ENCODE measurements around the gene CORIN. TPM values are rescaled to one million over a fixed set of nuclear protein-coding genes. Genes with fewer than 3 reads are reported as not detected.

The CORIN gene
- total RNA-seq, 2 experiments from 2014 or later = 0.56 TPM; not detected in 1

DNA sequence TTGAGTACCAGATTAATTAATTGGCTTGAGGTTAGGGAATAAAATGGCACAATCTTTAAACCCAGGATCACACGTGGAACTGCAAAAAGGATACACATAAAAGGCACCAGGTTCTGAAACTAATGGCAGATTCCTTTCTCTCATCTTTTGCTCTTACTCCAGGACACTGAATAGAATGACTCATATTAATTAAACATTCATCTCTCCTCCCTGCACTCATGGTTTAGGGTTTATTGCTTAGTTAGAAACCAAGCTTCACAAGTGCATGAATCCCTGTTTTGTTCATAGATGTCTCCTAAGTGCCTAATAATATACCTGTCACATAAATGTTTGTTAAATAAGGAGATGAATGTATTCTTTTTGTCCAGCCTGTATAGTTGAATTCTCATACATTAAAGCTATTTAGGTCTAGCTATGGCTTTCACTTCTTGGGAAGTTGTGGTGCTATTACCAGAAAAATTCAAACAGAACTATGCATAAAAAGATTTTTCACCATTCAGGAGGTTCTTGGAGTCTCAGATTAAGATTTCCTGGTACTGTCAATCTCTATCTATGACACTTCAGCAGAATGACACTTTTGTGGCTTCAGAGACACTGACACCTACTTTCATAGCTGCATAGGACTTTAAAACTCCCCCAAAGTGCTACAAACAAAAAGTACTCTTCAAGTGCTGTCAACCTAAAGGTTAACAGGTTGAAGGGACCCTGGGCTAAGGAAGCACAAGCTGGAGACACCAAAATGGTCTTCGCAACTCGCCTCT is 7.4 kb downstream of the CORIN start:
- no peaks in the 10 kb centered on the region for H3K27me3 Mint-ChIP-seq
- ChIA-PET CTCF (interaction anchor here (0.8 kb wide), 1 partner anchor 9 kb away, joined by 4 read pairs; no protein-coding TSS in a partner anchor), POLR2A (no interaction called here)
- H3K4me3 Mint-ChIP-seq = no peak overlapping the region
- peaks cover 2% of the 10 kb centered on the region for H3K9me3 Mint-ChIP-seq
- peaks cover 5% of the 10 kb centered on the region for H3K4me1 Mint-ChIP-seq (ENCODE audit: low read depth)
- no peaks in the 10 kb centered on the region for H3K36me3 Mint-ChIP-seq
- intact Hi-C loops (cut with micrococcal nuclease) = no loop called here
- no peak overlapping the region for H3K27ac Mint-ChIP-seq
- DNase-seq = no peak

- Mint-ChIP-seq H3K27ac (no peak overlapping the region), H3K27me3 (no peaks in the 10 kb centered on the region), H3K4me1 (ENCODE audit: low read depth) (peaks cover 5% of the 10 kb centered on the region), H3K9me3 (peaks cover 2% of the 10 kb centered on the region), H3K36me3 (no peaks in the 10 kb centered on the region), H3K4me3 (no peak overlapping the region)
- ChIA-PET POLR2A (no interaction called here), CTCF (interaction anchor here (1.0 kb wide), 1 partner anchor 103 kb away, joined by 5 read pairs; no protein-coding TSS in a partner anchor)
- intact Hi-C loops (cut with micrococcal nuclease) = no loop called here
- no peak for DNase-seq
These were observed 8.4 kb downstream of the CORIN start for GRCh38 chr4:47829438-47829837.

DNA sequence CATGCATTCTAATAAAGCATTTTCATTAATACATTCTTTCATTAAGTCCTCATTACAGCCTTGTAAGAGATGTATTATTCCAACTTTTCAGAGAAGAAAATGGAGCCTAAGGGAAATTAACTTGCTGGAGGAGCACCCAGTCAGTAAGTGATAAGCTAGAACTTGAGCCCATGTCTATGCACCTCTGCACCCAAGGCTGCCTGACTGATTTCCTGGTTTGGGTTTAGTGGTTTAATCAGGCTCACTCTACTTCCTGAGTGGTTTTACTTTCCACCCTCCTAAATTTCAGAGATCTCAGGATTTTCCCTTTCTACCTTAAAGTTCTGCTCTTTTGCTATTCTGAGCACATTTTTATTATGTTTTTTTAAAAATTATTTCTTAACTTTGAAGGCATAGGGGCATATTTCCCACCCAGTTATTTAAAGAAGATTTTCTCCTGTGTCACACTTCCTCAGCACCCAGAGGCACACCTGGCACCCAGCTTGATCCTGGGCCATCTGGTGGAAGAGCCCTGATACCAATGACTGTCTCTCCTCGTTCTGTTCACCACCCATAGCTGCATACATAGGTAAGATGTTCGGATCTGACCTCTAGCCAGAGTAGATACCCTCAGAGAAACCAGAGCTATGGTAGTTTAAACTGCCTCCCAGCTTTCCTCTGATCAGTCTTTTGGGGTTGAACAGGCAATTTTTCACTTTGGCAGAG is 10.4 kb downstream of the CORIN start:
- ChIA-PET CTCF (interaction anchor here (3.0 kb wide), 1 partner anchor 9 kb away, joined by 18 read pairs; no protein-coding TSS in a partner anchor), POLR2A (interaction anchor here (1.0 kb wide), 1 partner anchor 9 kb away, joined by 4 read pairs; no protein-coding TSS in a partner anchor)
- Mint-ChIP-seq H3K36me3 (no peaks in the 10 kb centered on the region), H3K4me1 (ENCODE audit: low read depth) (peaks cover 5% of the 10 kb centered on the region), H3K27ac (no peak overlapping the region), H3K4me3 (no peak overlapping the region), H3K27me3 (peaks cover 3% of the 10 kb centered on the region), H3K9me3 (no peaks in the 10 kb centered on the region)
- intact Hi-C loops (cut with micrococcal nuclease) = no loop called here
- DNase-seq = no peak

DNA sequence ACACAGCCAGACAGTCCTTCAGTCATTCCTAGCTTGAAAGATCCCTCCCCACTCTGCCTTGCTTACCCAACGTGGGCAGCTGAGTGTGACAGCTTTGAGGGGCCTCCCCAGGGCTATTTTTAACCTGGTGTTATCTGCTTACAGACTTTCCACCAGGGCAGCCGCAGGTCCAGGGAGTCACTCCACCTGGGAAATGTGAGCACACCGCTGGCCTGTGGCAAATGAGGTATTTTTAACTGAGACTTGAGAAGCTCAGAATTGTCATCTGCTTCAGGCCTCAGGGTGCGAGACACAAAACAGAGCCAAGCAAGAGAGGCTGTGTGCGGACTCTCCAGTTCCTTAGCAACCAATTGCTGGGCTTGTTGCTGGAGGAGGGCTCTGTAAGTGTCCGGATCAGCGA is 13.0 kb downstream of the CORIN start:
- ChIA-PET POLR2A (no interaction called here), CTCF (interaction anchor here (1.8 kb wide), 1 partner anchor 12 kb away, joined by 6 read pairs; no protein-coding TSS in a partner anchor)
- Mint-ChIP-seq H3K36me3 (no peaks in the 10 kb centered on the region), H3K4me1 (ENCODE audit: low read depth) (peaks cover 5% of the 10 kb centered on the region), H3K27ac (no peak overlapping the region), H3K9me3 (no peaks in the 10 kb centered on the region), H3K4me3 (no peak overlapping the region), H3K27me3 (peaks cover 5% of the 10 kb centered on the region)
- DNase-seq = no peak
- intact Hi-C loops (cut with micrococcal nuclease) = no loop called here

- POLR2A ChIA-PET = no interaction called here
- DNase-seq = no peak
- intact Hi-C loops (cut with micrococcal nuclease) = no loop called here
- Mint-ChIP-seq H3K9me3 (no peaks in the 10 kb centered on the region), H3K27ac (no peak overlapping the region), H3K4me3 (no peak overlapping the region), H3K4me1 (ENCODE audit: low read depth) (no peaks in the 10 kb centered on the region), H3K36me3 (no peaks in the 10 kb centered on the region), H3K27me3 (peaks cover 14% of the 10 kb centered on the region)
- CTCF ChIA-PET = no interaction called here
These were observed 18.7 kb downstream of the CORIN start for GRCh38 chr4:47819178-47819577.

- no peaks in the 10 kb centered on the region for H3K9me3 Mint-ChIP-seq
- peaks cover 16% of the 10 kb centered on the region for H3K27me3 Mint-ChIP-seq
- intact Hi-C loops (cut with micrococcal nuclease) = loop anchor here (2.0 kb wide), 1 partner anchor 22 kb away; the partner anchor contains the start of gene CORIN
- H3K4me3 Mint-ChIP-seq = no peak overlapping the region
- H3K36me3 Mint-ChIP-seq = no peaks in the 10 kb centered on the region
- H3K27ac Mint-ChIP-seq = no peak overlapping the region
- no peak for DNase-seq
- no peaks in the 10 kb centered on the region for H3K4me1 Mint-ChIP-seq (ENCODE audit: low read depth)
- CTCF ChIA-PET = no interaction called here
- POLR2A ChIA-PET = interaction anchor here (0.8 kb wide), 1 partner anchor 87 kb away, joined by 3 read pairs; no protein-coding TSS in a partner anchor
These were observed 20.6 kb downstream of the CORIN start for GRCh38 chr4:47817275-47817674.

DNA sequence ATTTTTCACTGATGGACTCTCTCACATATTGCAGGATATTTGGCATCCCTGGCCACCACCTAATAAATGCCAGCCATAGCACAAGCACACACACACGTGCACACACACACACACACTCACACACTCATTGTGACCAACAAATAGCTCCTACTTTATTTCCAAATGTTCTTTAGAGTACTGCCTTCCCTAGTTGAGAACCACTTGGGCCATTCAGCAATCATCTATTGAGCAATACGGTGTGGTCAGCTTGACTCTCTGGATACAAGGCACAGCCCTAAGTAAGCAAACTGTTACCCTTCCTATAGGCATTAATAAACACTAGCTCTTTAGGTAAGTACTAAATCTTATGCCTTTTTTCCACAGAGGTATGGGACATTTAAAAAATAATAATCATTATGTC is 21.1 kb downstream of the CORIN start:
- no peaks in the 10 kb centered on the region for H3K4me1 Mint-ChIP-seq (ENCODE audit: low read depth)
- H3K4me3 Mint-ChIP-seq = no peak overlapping the region
- ChIA-PET POLR2A (interaction anchor here (0.8 kb wide), 1 partner anchor 87 kb away, joined by 3 read pairs; no protein-coding TSS in a partner anchor), CTCF (no interaction called here)
- H3K27ac Mint-ChIP-seq = no peak overlapping the region
- intact Hi-C loops (cut with micrococcal nuclease) = loop anchor here (2.0 kb wide), 1 partner anchor 22 kb away; the partner anchor contains the start of gene CORIN
- no peaks in the 10 kb centered on the region for H3K9me3 Mint-ChIP-seq
- H3K27me3 Mint-ChIP-seq = peaks cover 16% of the 10 kb centered on the region
- no peak for DNase-seq
- H3K36me3 Mint-ChIP-seq = no peaks in the 10 kb centered on the region

GRCh38 chr4:47814618-47815295 is 23.1 kb downstream of the CORIN start:
- H3K27me3 Mint-ChIP-seq = peaks cover 22% of the 10 kb centered on the region
- H3K27ac Mint-ChIP-seq = no peak overlapping the region
- intact Hi-C loops (cut with micrococcal nuclease) = no loop called here
- CTCF ChIA-PET = no interaction called here
- POLR2A ChIA-PET = no interaction called here
- DNase-seq = no peak
- H3K36me3 Mint-ChIP-seq = no peaks in the 10 kb centered on the region
- H3K9me3 Mint-ChIP-seq = no peaks in the 10 kb centered on the region
- H3K4me3 Mint-ChIP-seq = no peak overlapping the region
- H3K4me1 Mint-ChIP-seq (ENCODE audit: low read depth) = no peaks in the 10 kb centered on the region

DNA sequence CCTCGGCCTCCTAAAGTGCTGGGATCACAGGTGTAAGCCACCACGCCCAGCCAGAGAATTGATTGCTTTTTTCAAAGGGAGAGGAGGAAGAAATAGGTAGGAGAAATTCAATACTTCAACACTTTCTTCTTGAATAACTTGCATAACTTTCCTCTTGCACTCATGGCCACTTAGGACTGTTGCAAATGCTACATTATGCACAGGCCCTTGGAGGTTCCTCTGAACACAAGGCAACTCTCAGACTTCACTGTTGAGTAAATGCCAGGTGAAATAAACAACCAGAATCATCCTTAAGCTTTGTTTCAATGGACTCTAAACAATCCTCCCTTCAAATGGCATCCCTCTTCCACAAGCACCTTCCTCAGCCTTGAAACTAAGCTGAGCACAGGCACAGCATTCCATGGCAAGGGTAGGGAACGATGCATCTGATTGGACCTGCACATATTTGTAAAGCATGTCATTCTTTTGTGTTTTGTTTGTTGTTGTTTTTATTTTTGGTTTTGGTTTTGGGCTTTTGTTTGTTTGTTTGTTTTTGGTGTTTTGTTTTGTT is 28.1 kb downstream of the CORIN start:
- Mint-ChIP-seq H3K27me3 (peaks cover 20% of the 10 kb centered on the region), H3K4me3 (no peak overlapping the region), H3K9me3 (no peaks in the 10 kb centered on the region), H3K27ac (no peak overlapping the region), H3K4me1 (ENCODE audit: low read depth) (no peaks in the 10 kb centered on the region), H3K36me3 (no peaks in the 10 kb centered on the region)
- CTCF ChIA-PET = no interaction called here
- no peak for DNase-seq
- intact Hi-C loops (cut with micrococcal nuclease) = no loop called here
- POLR2A ChIA-PET = no interaction called here

DNA sequence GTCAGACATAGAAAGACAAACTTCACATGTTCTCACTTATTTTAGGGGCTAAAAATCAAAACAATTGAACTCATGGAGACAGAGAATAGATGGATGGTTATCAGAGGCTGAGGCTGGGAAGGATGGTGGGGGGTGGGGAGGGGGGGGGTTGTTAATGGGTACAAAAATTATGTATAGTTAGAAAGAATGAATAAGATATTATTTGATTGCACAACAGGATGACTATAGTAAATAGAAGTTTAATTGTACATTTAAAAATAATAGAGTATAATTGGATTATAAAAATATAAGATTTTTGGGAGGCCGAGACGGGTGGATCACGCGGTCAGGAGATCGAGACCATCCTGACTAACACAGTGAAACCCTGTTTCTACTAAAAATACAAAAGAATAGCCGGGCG is 33.3 kb downstream of the CORIN start:
- Mint-ChIP-seq H3K36me3 (no peaks in the 10 kb centered on the region), H3K9me3 (no peaks in the 10 kb centered on the region), H3K4me1 (ENCODE audit: low read depth) (no peaks in the 10 kb centered on the region), H3K27ac (no peak overlapping the region), H3K27me3 (peaks cover 2% of the 10 kb centered on the region), H3K4me3 (no peak overlapping the region)
- ChIA-PET POLR2A (no interaction called here), CTCF (no interaction called here)
- no peak for DNase-seq
- intact Hi-C loops (cut with micrococcal nuclease) = no loop called here

GRCh38 chr4:47801481-47802002 is 36.3 kb downstream of the CORIN start:
- no peaks in the 10 kb centered on the region for H3K4me1 Mint-ChIP-seq (ENCODE audit: low read depth)
- intact Hi-C loops (cut with micrococcal nuclease) = no loop called here
- DNase-seq = no peak
- H3K27me3 Mint-ChIP-seq = no peaks in the 10 kb centered on the region
- H3K9me3 Mint-ChIP-seq = no peaks in the 10 kb centered on the region
- H3K36me3 Mint-ChIP-seq = no peaks in the 10 kb centered on the region
- no peak overlapping the region for H3K27ac Mint-ChIP-seq
- ChIA-PET CTCF (no interaction called here), POLR2A (no interaction called here)
- H3K4me3 Mint-ChIP-seq = no peak overlapping the region

- Mint-ChIP-seq H3K36me3 (no peaks in the 10 kb centered on the region), H3K27me3 (no peaks in the 10 kb centered on the region), H3K4me3 (no peak overlapping the region), H3K27ac (no peak overlapping the region), H3K4me1 (ENCODE audit: low read depth) (no peaks in the 10 kb centered on the region), H3K9me3 (no peaks in the 10 kb centered on the region)
- no peak for DNase-seq
- intact Hi-C loops (cut with micrococcal nuclease) = no loop called here
- ChIA-PET CTCF (no interaction called here), POLR2A (no interaction called here)
These were observed 39.7 kb downstream of the CORIN start for GRCh38 chr4:47798165-47798564.

All from activated CD4-positive, alpha-beta memory T cell treated with anti-CD3 and anti-CD28 coated beads for 36 hours (primary cell).